ENCODE results near the gene CPED1.
"Not testable (repeated sequence)": the region's sequence is repeated elsewhere in the genome, so short reads cannot be mapped to it uniquely, and the experiment has no call there.

Gene CPED1

GRCh38 chr7:121020249-121020988, 31.9 kb downstream of the CPED1 start:
- DNase-seq (ENCODE audit: low read depth), result no peak

- no peak for DNase-seq (ENCODE audit: low read depth)
These were observed 32.8 kb downstream of the CPED1 start for GRCh38 chr7:121020989-121021969.

- no peak for DNase-seq (ENCODE audit: low read depth)
These were observed 34.7 kb downstream of the CPED1 start for GRCh38 chr7:121023194-121023593.

GRCh38 chr7:121023683-121024511, 35.4 kb downstream of the CPED1 start:
- DNase-seq (ENCODE audit: low read depth), result no peak

- DNase-seq (ENCODE audit: low read depth), result no peak
These were observed 36.1 kb downstream of the CPED1 start for GRCh38 chr7:121024611-121025010.

- no peak for DNase-seq (ENCODE audit: low read depth)
These were observed 37.6 kb downstream of the CPED1 start for GRCh38 chr7:121026159-121026558.

GRCh38 chr7:121026577-121027111, 38.1 kb downstream of the CPED1 start:
- DNase-seq (ENCODE audit: low read depth), result no peak

GRCh38 chr7:121027761-121028669, 39.5 kb downstream of the CPED1 start:
- no peak for DNase-seq (ENCODE audit: low read depth)

- no peak for DNase-seq (ENCODE audit: low read depth)
These were observed 40.8 kb downstream of the CPED1 start for GRCh38 chr7:121029302-121029701.

- DNase-seq (ENCODE audit: low read depth), result no peak
These were observed 41.8 kb downstream of the CPED1 start for GRCh38 chr7:121030308-121030707.

GRCh38 chr7:121032645-121033460, 44.3 kb downstream of the CPED1 start:
- no peak for DNase-seq (ENCODE audit: low read depth)

- no peak for DNase-seq (ENCODE audit: low read depth)
These were observed 46.4 kb downstream of the CPED1 start for GRCh38 chr7:121034929-121035328.

GRCh38 chr7:121036776-121037175, 48.3 kb downstream of the CPED1 start:
- DNase-seq (ENCODE audit: low read depth), result not testable (repeated sequence)

GRCh38 chr7:121037329-121037728, 48.8 kb downstream of the CPED1 start:
- DNase-seq (ENCODE audit: low read depth), result not testable (repeated sequence)

- no peak for DNase-seq (ENCODE audit: low read depth)
These were observed 49.6 kb downstream of the CPED1 start for GRCh38 chr7:121037957-121038716.

GRCh38 chr7:121038717-121039509, 50.4 kb downstream of the CPED1 start:
- no peak for DNase-seq (ENCODE audit: low read depth)

GRCh38 chr7:121039510-121039822, 51.0 kb downstream of the CPED1 start:
- DNase-seq (ENCODE audit: low read depth), result no peak

GRCh38 chr7:121039994-121040393, 51.5 kb downstream of the CPED1 start:
- DNase-seq (ENCODE audit: low read depth), result no peak

All from T follicular helper cell (primary cell).